HG03039 (cell line): Measurements from ENCODE around the gene SLC15A5.

Source experiments
- ATAC-seq: cut with Tn5 transposase; IDR thresholded peaks from one replicate; pipeline ENCODE4 v1.9.1; 2021; ENCODE audit warnings: mild to moderate bottlenecking, moderate library complexity; ENCODE audit not compliant: unreplicated experiment

Gene SLC15A5

DNA sequence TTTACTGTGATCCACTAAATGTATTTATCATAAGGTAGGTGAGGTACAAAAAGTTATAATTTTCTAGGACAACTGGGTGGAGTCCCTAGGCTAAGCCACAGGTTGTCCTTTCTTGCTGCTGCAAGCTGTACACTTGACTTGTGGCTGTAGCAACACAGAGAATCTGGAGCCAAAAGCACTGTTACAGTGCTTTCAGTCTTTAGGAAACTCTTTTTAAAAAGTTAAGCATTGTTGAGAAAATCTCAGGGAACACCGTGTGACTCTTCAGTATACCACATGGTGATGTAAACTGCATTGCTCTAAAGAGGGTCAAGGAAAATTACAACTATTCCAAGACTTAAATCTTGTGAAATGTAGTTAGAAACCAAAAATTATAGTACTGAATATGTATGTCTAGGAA, 11.4 kb downstream of the SLC15A5 start:
- ATAC-seq = no peak

DNA sequence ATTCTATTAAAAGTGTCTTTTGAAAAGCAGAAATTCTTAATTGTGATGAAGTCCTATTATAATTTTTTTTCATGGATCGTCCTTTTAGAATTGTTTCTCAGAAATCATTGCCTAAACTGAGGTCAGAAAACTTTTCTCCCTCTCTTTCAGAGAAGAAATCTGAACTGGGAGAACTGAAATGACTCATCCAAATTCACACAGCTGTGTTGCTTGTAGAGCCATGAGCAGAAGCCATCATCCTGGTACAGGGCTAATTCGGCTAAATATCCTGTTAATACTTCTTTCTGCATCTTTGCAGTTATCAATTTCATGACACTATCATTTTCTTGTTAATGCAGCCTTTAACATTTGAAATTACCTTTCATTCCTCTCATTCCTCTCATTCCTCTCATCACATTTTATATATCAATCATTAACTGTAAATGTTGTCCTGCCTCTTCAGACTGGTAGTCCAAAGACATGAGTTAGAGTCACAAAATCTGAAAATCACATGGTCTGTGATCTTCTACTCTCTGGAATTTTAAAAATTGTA, 15.5 kb downstream of the SLC15A5 start:
- ATAC-seq = no peak

GRCh38 chr12:16260206-16260605, 17.3 kb downstream of the SLC15A5 start:
- no peak for ATAC-seq

DNA sequence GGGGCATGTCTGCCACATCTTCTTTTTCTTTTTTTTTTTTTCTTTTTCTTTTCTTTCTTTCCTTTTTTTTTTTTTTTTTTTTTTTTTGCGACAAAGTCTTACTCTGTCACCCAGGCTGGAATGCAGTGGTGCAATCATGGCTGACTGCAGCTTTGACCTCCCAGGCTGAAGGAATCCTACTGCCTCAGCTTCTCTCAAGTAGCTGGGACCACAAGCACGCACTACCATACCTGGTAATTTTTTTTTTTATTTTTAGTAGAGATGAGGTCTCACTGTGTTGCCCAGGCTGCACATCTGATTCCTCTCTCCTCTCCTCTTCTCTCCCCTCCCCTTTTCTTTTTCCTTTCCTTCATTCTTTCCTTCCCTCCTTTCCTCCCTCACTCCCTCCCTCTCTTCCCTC, 18.5 kb downstream of the SLC15A5 start:
- ATAC-seq = no peak

DNA sequence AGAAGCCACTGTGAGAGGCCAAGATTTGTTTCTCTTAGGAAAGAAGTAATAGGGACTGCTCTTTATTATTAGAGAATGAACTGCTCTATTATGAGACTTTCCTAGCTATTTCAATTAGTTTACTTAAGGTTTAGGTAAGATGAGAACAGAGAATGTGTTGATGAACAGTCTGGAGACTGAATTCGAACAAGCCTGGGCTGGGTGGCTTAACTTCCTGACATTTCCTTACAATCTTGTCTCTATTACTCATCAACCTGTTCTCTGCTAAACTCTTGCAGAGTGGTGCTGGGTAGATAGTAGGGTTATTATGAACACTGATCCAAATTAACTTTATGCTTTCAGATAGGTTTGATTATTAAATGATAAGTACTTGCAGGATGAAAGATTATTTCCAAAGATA, 31.2 kb downstream of the SLC15A5 start:
- ATAC-seq = no peak

DNA sequence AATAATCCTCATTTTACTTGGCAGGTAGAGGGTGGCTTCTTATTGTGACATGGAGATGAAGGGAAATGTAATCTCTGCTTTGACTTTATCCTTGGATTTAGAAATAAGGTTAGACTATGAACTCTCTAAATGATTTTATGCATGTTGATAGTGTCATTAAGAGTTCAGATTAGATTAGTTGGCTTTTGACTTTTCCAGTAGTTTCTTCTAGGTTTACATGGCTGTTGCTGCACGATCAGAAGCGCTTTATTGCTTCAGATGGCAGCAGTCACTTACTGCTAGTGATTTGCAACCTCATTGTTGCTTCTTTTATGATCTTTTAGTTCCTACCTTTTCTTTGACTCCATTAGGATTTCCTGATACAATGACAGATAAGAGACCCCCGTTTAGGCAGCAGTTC, 32.3 kb downstream of the SLC15A5 start:
- ATAC-seq = no peak

- no peak for ATAC-seq
Observed at GRCh38 chr12:16243487-16244412, 33.7 kb downstream of the SLC15A5 start.

DNA sequence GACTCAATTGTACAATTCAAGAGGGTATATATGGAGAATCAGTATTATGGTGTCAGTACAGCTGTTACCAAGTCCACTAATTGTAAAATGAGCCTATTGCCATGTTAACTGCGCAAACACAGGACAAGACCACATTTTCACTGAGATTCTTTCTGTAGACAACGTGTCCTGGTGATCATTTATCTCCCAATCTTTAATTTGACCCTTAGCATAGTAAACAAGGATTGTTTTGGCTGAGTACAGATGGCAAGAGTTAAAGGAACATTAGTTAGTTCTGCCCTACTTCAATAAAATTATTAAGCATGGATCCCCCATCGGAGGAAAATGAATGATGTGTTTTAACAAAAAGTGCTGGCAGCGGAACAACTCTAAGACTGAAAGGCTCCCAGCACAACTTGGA, 36.1 kb downstream of the SLC15A5 start:
- no peak for ATAC-seq

DNA sequence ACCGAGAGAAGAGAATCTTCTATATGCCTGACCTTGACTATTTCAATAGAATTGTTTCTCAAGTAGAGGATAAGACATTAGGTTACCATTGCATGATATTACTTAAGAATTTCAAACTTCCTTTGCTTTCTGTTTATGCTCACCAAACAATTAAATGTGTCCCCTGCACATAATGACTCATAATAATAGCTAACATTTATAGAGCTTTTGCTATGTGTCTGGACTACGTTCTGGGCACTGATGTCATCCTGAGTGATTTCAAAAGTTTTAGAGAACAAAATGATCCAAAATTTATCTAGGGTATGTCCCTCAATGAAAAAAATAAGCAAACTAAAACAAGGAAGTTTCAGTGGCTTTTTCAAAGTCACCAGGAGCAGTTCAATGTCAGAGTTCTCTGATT, 38.8 kb downstream of the SLC15A5 start:
- no peak for ATAC-seq

DNA sequence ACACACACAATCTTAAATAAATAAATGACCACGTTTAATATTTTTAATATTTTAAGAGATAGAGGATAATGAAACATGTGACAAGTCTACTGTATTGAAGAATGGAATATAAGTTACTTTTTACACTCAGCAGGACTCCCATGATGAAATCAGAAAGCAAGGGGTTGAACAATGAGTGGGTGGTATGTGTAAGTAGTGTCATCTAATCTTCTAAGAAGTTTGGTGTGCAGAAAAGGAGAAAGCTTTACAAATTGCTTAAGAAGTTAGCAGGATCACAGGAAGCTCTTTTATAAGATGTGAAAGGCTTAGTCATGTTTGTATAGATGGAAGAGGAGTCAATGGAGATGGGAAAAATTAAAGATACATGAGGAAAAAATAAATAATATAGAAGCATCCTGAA, 47.8 kb downstream of the SLC15A5 start:
- no peak for ATAC-seq

- no peak for ATAC-seq
Observed at GRCh38 chr12:16228067-16228466, 49.4 kb downstream of the SLC15A5 start.

GRCh38 chr12:16225692-16226091, 51.8 kb downstream of the SLC15A5 start:
- no peak for ATAC-seq

- ATAC-seq = no peak
Observed at GRCh38 chr12:16224196-16224595, 53.3 kb downstream of the SLC15A5 start.

- no peak for ATAC-seq
Observed at GRCh38 chr12:16221776-16222175, 55.7 kb downstream of the SLC15A5 start.

GRCh38 chr12:16220120-16220519, 57.4 kb downstream of the SLC15A5 start:
- no peak for ATAC-seq

GRCh38 chr12:16218934-16219751, 58.3 kb downstream of the SLC15A5 start:
- ATAC-seq = no peak

DNA sequence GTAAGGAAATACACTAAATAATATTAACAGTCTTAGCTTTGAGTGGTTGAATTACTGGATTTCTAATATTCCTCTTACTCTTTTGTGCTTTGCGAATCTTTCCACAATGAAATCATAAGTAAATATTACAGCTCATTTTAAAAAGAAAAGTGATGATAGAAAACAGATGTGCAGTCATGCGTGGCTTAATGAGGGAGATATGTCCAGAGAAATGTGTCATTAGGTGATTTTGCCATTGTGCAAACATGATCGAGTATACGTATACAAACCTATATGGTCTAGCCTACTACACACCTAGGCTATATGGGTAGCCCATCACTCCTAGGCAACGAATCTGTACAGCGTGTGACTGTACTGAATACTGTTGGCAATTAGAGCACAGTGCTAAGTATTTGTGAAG, 59.3 kb downstream of the SLC15A5 start:
- ATAC-seq = no peak

DNA sequence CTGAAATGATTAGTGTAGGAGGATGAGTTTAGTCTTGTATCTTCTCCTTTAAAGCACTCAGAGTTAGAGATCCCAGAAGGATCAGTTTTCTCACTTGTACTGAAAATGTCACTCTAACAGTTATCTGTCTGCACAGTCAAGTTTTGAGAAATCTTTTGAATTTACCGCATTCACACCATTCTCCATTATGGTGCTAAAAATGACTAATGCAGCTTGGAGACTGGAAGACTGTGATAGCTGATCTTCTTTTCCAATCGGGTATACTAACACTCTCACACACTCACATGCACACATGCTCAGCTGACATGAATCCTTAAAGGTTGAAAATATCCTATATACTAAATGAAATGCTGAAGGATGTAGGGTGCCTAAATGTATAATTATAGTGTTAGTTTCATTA, 65.8 kb downstream of the SLC15A5 start:
- no peak for ATAC-seq

- peak; percentile 96 for ATAC-seq
Observed at GRCh38 chr12:16198884-16199283, 78.6 kb downstream of the SLC15A5 start.

DNA sequence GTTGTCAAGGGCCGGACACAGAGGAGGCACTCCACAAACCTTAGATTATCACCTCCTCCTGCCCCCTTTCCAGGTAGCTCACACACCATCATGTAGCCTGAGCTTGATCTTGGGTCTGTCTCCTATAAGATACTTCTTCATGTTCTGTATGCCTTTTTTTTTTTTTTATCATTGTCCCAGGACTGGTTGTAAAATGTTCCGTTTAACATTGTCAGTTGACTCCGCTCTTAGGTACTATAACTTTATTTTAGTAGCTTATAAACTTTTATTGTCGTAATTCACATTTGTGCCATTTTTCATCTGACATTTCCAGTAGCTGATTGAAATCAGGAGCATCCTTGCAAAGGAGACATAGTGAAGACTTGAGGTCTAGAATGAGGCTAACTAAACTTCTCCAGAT, 79.9 kb downstream of the SLC15A5 start:
- no peak for ATAC-seq

DNA sequence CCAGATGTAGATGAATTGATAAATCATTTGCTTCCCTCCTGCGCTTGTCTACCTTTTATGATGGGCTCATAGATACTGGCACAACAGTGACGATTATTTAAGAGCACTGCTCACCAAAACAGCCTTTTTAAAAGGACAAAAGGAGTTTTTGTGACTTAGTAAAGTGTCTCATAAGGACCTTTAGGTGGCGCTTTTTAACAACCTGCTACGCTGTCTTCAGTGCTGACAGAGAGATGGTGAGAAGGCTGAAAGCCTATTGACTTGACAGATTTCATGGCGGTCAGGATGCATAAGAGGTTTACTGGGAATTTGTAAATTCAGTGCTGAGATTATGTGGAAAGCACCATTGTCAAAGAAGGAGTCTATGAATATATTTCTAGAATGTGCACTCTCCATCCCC, 87.6 kb downstream of the SLC15A5 start:
- no peak for ATAC-seq

DNA sequence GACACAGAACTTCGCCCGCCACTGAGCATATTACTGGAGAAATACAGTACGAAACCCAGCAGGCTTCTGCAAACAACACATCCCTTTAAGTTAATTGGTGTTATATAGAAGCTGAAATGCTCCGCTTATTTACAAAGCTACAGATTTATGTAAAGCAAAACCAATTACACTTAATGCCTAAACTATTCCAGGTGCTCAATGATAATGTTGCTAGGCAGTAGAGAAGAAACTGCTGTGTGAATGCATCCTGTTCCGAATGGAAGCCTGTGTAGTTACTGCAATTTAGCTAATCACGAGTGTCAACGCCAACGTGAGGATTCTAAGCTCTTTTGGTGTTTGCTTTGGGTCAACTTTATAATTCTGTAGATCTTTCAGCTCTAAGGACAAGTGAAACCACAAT, 89.8 kb downstream of the SLC15A5 start:
- ATAC-seq = no peak
